ENCODE measurements around the gene LZIC. TPM values are rescaled to one million over a fixed set of nuclear protein-coding genes. Genes with fewer than 3 reads are reported as not detected.

The LZIC gene
- total RNA-seq, 2 donors from 2014 or later = 45.9 to 49.6 TPM

DNA sequence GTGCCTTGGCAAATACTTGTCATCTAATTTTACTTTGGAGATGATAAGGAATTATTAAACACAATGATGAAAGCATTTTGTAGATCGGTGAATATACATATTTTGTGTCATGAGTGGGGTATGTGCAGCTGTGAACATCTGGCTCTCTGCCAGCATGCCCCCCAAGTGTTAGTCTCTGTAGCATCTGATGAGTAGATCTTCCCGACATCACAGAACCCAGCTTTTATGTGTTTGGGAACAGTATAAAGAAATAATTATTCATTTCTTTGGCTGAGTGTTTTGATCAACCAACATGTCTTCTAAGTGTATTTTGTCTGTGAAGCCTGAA is 28.6 kb downstream of the LZIC start:
- DNase-seq = no peak
- intact Hi-C loops (cut with DNase I, micrococcal nuclease) = no loop called here
- ATAC-seq = no peak

GRCh38 chr1:9912264-9912936 is 30.8 kb downstream of the LZIC start:
- no peak for ATAC-seq
- DNase-seq = peak in 1 of 2 donors; percentile 34
- intact Hi-C loops (cut with DNase I, micrococcal nuclease) = no loop called here

GRCh38 chr1:9910423-9911178 is 32.6 kb downstream of the LZIC start:
- DNase-seq = peak; percentile 100
- ATAC-seq = peak; percentile 88
- intact Hi-C loops (cut with DNase I, micrococcal nuclease) = no loop called here

DNA sequence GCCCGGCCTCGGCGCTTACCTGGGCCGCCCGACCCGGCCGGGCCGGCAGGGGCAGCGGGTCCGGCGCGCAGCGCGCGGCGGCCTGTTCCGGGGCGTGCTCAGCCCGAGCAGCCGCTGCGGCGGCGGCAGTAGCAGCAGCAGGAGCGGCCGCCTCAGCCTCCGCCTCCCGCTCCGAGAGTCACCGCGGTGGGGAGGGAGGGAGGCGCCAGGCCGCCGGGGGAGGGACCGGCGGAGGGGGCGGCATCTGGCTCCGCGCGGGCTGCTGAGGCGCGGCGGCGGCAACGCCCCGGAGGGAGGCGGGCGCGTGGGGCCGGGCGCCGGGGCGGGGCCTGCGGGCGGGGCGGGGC is 33.1 kb downstream of the LZIC start, which contains the start of gene CTNNBIP1:
TSS of gene CTNNBIP1 (minus strand) at position 194 of the 347 bp plus-strand sequence. CDS start 38,205 bp downstream, outside the sequence.
- no peak for DNase-seq
- ATAC-seq = no peak
- intact Hi-C loops (cut with DNase I, micrococcal nuclease) = no loop called here

- ATAC-seq (no peak), DNase-seq (peak; percentile 44 to 61)
- intact Hi-C loops (cut with DNase I, micrococcal nuclease) = no loop called here
These were observed 33.8 kb downstream of the LZIC start for GRCh38 chr1:9909234-9910046.

GRCh38 chr1:9908871-9909233 is 34.3 kb downstream of the LZIC start:
- intact Hi-C loops (cut with DNase I, micrococcal nuclease) = no loop called here
- ATAC-seq (no peak), DNase-seq (no peak)

DNA sequence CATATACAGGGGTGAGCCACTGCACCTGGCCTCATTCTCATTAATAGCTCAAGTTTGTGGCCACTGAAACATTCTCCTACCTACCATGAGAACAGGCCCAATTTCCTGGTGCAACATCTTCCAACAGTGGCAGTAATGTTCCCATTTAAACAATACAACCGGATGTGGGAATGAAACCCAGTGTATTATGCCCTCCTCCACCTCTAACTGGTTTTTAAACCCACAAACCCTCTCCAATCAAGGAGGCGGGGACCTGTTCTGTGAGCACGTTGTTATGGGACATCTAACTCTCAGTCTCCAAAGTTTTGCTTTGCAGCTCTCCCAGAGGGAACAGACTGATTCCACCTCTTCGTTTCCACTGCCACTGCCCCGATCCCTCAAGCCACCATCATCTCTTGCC is 35.8 kb downstream of the LZIC start:
- DNase-seq (no peak), ATAC-seq (no peak)
- intact Hi-C loops (cut with DNase I, micrococcal nuclease) = no loop called here

DNA sequence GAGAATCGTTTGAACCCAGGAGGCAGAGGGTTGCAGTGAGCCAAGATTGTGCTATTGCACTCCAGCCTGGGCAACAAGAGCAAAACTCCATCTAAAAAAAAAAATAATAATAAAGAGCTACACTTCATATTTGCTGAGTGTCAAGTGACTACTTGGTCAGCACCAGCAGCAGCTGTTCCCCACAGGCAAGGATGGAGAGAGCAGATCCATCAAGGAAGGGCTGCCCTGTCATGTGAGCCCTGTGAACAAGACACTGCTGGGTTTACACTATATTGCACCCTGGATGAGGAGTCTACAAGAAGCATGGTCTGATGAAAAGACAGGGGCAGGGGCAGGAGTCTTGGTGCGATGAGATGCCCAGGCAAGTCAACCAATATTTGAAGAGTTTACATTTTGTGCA is 36.7 kb downstream of the LZIC start:
- intact Hi-C loops (cut with DNase I, micrococcal nuclease) = no loop called here
- ATAC-seq = no peak
- no peak for DNase-seq

- intact Hi-C loops (cut with DNase I, micrococcal nuclease) = no loop called here
- no peak for ATAC-seq
These were observed 38.2 kb downstream of the LZIC start for GRCh38 chr1:9905010-9905409.

DNA sequence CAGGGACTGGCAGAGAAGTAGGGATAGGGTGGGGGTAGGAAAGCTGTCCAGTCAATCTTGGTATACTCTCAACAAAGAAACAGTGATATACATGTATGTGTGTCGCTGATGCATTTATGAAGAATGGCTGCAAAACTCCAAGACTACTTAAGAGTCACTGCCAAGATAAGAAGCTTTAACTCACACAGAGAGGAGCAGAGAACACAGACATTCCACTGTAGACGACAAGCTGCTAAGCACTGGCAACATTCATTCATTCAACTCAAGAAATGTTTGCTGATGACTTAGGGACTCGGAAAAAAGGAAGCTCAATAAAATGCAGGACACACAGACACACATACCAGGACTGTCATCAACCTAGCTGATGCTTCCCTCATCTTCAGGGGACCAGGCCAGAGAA is 38.6 kb downstream of the LZIC start:
- ATAC-seq (no peak), DNase-seq (no peak)
- intact Hi-C loops (cut with DNase I, micrococcal nuclease) = no loop called here

More at GRCh38 chr1:9905010-9905409, 38.2 kb downstream of the LZIC start:
- DNase-seq = no peak

DNA sequence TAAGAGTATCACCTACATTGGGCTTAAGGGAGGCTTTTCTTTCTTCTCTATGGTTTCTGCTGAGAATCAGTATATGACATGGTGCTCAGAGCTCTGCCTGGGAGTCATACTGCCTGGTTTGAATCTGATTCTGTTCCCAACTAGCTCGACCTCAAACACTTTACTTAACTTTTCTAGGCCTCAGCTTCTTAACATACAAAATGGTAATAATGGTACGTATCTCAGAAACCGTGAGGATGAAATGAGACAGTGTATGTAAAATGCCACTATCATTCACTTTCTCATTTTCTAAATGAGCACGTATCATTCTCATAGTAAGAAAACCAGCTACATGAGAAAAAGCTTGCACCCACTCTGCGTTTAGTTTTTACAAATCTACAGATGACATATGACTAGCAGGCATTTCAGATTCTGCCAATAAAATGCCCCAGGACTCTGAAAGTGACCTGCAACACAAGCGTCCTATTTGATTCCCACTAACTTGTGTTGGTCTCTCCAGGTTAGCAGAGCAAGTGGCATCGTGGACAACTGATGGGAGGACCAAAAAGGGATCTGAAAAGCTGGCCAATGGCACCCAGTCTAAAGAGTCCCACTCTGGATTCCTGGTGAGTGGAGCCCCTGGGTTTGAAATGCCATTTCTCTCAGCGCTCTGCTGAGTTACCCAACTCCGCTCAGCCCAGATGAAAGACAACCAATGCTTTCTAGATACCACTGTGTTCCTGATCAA is 39.2 kb downstream of the LZIC start:
- intact Hi-C loops (cut with DNase I, micrococcal nuclease) = no loop called here
- no peak for ATAC-seq
- no peak for DNase-seq

GRCh38 chr1:9902060-9902452 is 41.1 kb downstream of the LZIC start:
- DNase-seq (no peak), ATAC-seq (no peak)
- intact Hi-C loops (cut with DNase I, micrococcal nuclease) = no loop called here

DNA sequence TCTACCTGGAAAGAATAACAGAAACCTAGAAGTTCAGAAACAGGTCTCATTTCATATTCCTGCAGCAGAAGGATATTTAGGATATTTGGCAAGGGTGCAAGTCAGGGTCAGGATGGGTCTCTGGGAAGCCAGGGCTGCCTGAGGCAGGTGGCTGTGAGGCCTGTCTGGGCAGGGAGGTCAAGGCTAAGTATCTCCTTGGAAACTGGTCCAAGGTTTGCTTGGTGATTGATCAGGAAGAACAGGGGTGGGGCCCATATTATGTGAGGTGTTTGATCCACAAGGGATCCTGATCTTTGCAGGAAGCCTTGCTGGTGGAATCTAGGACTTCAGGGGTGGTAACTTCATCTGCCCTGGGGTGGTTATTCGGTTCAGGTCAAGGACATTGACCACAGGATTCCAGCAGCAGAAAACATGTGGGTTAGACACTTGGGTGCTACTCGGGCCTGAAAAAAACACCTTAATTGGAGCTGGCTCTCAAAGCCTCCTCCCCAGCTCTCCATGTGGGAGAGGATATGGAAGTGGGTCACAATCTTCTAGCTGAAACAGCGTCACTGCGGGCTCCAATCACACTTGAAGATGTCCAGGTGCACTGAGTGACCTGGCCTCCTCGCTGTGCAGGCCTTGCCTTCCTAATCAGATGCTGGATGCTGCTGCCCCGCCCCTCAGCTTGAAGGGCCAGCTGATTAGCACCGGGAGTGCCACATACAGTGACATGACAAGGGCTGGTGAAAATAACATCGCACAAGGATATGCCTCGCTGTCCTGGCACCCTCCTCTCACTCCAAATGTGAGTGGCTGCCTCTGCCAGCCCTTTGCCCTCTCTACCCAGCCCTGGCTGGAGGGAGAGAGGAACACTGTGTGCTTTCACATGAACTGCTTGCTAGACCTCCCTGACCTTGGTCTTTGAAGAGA is 41.8 kb downstream of the LZIC start:
- peak; percentile 63 for ATAC-seq
- DNase-seq = peak in 1 of 2 donors; percentile 45
- intact Hi-C loops (cut with DNase I, micrococcal nuclease) = no loop called here

DNA sequence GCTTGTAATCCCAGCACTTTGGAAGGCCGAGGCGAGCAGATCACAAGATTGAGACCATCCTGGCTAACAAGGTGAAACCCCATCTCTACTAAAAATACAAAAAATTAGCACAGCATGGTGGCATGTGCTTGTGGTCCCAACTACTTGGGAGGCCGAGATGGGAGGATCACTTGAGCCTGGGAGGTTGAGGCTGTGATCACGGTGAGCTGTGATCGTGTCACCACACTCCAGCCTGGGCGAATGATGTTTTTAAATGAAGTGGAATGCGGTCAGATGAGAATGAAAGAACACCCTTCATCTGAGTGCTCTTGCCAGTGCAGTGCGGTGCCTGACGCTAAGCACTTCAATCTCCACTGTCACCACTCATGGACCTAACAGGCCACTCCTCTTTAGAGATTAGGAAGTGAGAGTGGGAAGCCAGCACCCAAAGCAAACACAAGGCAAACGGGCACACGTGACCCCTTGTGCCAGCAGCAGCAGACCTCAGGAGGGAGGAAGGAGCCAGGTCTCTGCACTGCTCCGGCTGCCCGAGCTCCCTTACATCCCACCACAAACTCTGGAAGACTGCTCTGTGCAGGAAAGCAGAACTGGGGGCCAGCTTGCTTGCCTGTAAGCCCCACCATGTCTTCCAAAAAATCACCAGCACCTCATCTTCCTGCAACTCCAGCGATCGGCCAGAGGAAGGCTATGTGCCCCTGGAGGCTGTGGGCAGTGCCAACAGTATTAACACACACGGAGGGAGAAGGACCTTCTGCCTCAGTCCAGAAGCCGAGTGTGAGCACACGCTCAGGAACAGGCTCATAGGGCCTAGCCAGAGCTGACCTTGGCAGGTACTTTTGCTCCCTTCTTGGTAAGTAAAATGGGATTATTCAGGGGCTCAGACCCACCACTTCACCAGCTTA is 42.8 kb downstream of the LZIC start:
- DNase-seq (peak; percentile 69 to 83), ATAC-seq (peak; percentile 98)
- intact Hi-C loops (cut with DNase I, micrococcal nuclease) = no loop called here

DNA sequence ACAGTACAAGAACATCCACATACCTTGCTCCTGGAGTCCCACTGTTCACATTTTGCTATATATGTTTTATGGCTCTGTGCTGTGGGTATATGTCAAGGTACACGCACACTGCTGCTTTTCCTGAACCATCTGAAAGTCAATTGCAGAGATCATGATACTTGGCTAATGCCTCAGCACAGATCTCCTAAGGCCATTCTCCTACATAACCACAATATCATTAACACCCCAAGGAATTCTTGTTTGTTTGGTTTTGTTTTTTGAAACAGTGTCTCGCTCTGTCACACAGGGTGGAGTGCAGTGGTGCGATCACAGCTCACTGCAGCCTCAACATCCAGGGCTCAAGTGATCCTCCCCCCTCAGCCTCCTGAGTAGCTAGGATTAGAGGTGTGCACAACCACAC is 49.1 kb downstream of the LZIC start:
- ATAC-seq = no peak

GRCh38 chr1:9892563-9893528 is 50.3 kb downstream of the LZIC start:
- DNase-seq = peak in 1 of 2 donors; percentile 38
- ATAC-seq = peak; percentile 95
- intact Hi-C loops (cut with DNase I, micrococcal nuclease) = no loop called here

More for the DNA sequence above, 49.1 kb downstream of the LZIC start:
- intact Hi-C loops (cut with DNase I, micrococcal nuclease) = no loop called here
- no peak for DNase-seq
